IPS DF 4.7 (cell line): Measurements from ENCODE around the gene FLVCR2.
A peak's percentile ranks its signal among the peaks of the same experiment; 100 is the strongest.
"Not testable (repeated sequence)": the region's sequence is repeated elsewhere in the genome, so short reads cannot be mapped to it uniquely, and the experiment has no call there.

Experiments used
- DNase-seq: peaks from one replicate; pipeline ENCODE4 v3.0.0-alpha.2; 2013; ENCODE audit warnings: low spot score; ENCODE audit errors: extremely low read depth

Gene FLVCR2

DNA sequence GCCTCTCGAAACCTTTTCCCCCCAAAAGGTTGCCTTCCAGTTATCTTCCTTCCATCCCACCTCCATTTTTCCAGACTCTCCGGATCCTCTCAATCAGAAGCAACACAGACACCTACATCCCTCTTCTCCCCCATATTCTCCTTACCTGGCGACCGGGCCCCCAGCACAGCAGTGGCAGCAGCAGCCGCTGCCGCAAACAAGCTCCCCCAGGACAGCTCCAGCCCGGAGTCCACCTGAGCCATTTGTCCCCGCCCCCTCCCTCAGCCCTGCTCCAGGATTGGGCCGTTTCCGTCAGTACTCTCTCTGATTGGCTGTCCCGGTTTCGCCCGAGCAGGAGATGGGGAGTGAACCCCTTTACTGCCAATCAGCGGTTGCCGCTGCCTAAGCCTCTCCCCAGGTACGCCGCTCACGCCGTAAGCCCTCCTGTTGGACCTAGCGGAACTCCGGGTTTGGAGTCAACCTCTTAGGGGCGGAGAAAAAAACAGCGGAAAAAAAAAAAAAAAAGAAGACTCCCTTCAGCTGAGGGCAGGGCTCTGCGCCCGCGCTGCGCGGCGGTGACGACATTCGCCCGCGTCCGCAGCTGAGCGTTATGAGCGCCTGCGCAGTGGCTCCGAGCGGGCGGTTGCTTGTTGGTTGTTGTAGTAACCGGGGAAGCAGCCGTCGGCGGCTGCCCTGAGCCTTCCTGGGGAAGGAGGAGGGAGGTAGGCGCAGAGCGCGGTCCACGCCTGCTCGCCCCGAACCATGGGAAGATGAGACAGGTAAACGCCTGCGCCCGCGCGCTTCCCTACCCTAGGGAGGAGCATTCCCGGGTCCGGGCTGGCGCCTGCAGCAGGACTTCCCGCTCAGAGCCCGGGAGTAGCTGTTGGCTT, 82.4 kb downstream of the FLVCR2 start, which contains the start of the genes ERG28 and TTLL5:
TSS of gene ERG28 (minus strand) at position 247 of the 869 bp plus-strand sequence. CDS start 3,374 bp downstream, outside the sequence.
TSS of gene TTLL5 (plus strand) at position 617 of the 869 bp plus-strand sequence. CDS start 1,904 bp downstream, outside the sequence.
- peak; percentile 96 for DNase-seq

DNA sequence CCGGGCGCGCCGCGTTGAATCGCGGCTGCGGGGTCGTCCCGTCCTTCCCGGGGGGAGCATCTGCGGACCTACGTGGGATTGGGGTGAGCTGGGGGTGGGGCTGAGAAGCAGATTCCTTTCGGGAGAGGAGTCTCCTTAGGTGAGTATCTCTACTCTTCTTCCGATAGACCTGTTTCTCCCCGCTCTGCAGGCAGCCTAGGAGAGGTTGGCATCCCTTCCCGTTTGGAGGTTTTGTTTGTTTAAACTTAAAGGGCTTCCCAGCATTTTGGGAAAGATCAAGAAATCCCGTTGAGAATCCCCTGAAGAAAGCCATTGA, 83.0 kb downstream of the FLVCR2 start:
- no peak for DNase-seq

DNA sequence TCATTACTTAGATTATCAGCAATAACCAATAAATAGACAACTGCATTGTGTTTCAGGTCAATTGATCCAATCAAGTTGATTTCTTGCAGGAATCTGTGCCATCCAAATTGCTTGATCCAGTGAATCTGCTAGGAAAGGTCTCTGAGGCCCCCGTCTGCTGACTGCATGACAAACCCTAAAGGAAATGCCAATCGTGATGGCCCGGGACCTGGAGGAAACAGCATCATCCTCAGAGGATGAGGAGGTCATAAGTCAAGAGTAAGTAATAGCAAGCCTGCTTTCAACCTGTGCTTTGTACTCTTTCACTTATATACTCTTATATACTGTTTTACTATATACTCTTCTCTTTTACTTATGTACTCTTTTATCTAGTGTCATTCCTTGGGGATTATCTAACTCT, 84.5 kb downstream of the FLVCR2 start:
- DNase-seq = no peak

DNA sequence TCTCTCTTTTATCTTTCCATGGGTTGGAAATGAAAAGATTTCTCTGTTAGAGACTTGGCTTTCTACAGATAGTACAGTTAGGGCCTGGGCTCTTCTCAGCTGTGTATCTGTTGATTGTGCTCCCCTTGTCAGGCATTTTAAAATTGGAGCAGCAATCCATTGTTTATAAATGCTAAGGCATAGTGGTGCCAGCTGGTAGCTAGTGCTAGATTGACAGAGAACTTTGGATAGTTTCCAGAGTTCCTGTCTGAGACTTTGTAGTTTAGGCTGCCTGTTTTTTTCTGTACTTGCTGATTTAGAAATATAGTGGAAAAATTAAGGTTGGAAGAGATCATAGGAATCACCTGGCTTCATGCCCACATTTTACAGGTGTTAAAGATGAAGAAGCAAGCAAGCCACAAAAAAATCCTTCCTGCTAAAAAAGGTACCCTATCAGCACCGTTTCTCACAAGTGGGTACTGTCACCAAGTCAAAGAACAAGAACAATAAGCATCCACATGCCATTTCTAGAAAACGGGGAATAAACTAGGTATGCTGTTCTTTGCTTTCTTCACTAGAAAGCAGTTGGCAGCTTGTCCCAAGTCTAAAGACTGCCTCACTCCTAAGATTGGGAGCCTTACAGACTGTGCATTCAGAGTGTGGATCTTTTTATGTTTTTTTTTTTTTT, 88.8 kb downstream of the FLVCR2 start:
- DNase-seq = no peak

DNA sequence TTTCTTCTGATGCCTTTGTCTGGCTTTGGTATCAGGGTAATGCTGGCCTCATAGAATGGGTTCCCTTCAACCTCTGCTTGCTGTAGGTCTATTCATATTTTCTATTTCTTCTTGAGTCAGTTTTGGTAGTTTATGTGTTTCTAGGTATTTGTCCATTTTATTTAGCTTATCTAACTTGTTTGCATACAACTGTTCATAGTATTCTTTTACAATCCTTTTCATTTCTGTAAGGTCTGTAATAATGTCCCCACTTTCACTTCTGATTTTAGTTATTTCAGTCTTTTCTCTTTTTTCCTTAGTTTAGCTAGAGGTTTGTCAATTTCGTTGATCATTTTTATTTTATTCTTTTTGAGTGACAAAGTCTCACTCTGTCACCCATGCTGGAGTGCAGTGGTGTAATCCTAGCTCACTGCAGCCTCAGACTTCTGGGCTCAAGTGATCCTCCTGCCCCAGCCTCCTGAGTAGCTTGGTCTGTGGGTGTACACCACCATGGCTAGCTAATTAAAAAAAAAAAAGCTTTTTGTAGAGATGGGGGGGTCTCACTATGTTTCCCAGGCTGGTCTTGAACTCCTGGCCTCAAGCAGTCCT, 94.3 kb downstream of the FLVCR2 start:
- DNase-seq = no peak

DNA sequence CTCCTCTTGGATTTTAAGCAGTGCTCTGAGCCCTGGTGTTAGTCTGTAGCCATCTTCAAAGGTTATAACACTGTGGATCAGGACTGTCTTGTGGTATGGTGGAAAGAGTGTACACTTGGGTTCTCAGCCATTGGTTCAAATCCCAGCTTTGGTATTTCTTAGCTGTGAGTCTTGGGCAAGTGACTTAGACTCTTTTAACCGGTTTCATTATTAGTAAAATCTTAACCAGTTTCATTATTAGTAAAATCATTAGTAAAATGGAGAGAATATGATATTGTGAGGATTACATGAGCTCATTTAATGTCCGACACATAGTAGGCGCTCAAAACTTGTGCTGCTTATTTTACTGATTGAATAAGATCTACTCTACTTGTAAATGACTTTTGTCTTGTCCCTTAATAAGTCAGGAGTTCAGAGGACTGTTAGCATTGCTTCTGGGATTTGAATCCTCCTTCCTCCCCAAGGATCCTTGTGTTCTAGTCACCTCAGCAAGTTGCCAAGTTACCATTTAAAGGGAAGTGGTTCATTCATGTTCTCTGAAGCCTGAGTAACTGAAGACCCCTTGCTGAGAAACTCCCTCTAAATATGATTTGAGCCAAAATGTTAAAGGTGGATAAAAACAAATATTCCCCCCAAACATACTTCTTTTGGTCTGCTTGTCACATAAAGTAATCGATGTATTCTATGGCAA, 95.1 kb downstream of the FLVCR2 start:
- no peak for DNase-seq

DNA sequence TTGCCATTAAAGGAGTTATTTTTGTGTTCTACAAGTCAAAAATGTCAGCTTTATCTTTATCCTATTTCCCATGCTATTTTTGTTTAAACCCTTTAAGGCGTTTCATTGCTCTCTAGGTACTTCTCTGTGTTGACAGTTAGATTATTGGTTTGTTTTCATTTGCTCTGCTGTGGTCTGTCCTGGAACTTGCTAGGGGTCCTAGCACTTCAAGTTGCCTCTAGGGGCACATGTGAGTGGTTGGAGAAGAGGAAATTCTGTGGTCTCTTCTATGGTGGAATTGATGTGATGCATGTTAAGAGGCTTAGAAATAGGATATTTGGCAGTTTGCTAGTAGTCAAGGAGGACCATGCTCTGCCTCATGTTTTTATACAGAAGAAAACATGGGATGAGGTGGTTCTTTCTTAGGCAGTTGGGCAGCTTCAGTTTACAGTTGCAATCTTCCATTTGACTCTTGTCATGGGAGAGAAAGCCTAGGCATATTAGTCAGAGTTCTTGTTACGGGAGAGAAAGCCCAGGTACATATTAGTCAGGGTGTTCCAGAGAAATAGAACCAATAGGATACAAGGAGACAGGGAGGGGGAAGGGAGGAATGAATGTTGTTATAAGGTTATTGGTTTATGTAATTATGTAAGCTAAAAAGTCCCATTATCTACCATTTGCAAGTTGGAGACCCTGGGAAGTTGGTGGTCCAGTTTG, 97.0 kb downstream of the FLVCR2 start:
- no peak for DNase-seq

DNA sequence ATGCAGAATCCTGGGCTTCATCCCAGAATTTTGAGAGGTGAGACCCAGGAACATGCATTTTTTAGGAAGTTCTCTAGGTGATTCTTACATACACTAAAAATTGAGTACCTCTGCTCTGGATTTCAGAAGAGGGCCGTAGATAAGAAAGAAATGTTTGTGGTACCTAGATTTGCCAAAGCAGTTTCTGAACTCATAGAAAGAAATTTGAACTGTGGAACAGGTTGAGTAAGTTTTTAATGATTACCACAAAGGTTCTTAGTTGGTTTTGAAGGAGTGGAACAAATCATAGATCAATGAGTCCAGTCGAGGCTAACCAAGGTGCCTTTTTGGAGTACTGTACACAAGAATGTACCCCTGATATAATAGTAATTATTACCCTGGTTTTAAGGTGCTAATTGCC, 107.5 kb downstream of the FLVCR2 start:
- DNase-seq = no peak

DNA sequence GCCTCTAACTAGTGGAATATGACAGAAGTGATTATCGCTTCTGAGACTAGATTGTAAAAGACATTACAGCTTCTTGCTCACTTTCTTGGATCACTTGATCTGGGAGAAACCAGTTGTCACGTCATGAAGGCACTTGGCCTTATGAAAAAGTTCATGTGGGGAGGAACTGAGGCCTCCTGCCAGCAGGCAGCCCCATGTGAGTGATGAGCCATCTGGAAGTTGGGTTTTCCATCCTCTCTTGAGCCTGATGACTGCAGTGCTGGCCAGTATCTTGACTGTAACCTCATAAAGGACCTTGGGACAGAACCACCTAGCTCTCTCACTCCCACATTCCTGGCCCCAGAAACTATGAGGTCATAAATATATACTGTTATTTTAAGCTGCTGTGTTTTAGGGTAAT, 110.6 kb downstream of the FLVCR2 start:
- DNase-seq = no peak

DNA sequence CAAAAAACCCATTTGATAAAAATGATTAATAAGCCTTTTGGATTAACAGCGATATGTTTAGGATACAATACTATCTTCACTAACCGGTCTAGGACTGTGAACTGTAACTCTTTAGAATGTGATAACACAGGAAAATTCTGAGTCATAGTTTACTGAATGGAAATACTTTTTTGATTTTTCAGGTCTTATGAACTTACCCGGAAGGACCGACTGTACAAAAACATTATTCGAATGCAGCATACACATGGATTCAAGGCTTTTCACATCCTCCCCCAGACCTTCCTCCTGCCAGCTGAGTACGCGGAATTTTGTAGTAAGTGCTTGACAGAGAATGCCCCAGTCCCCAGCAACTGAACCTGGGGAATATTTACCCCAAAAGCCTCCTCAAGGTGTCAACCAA, 111.6 kb downstream of the FLVCR2 start:
- DNase-seq = no peak

DNA sequence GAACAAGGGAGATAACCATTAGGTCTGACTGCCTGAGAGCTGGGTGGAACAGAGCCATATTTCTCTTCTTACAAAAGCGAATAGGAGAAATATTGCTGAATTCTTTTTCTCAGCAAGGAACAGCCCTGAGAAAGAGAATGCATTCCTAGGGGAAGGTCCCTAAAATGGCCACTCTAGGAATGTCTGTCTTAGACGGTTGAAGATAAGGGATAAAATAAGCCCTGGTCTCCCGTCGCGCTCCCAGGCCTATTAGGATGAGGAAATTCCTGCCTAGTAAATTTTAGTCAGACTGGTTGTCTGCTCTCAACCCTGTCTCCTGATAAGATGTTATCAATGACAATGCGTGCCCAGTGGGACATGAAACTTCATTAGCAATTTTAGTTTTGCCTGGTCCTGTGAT, 116.6 kb downstream of the FLVCR2 start:
- not testable (repeated sequence) for DNase-seq

DNA sequence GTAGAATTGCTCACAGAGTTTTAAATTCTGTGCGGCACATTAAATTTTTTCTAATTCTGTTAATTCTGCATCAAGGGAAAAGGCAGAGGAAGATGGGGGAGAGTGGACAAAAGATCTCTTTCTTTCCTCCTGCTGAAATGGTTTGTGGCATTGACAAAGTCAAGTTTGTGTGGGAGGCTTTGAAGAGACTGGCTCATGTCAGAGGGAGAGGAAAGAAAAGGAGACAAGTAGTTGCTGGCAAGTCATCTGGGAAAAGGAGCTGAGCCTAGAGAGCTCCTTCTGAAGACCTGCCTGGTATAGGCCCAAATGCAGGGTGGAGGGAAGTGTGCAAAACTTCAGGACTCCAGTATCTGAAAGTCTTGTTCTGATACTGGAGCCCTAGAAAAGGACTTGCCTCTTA, 119.0 kb downstream of the FLVCR2 start:
- DNase-seq = no peak
